Stimulated activated CD8-positive, alpha-beta memory T cell treated with anti-CD3 and anti-CD28 coated beads, Interleukin-2, amount 100 ng/mL, for 48 hours (primary cell): Measurements from ENCODE around the gene ETFA.

Experiments
- DNase-seq, 2 donors: peaks; one replicate each; pipeline ENCODE4 v3.0.0-alpha.2; 2020; ENCODE audit warnings: low read depth in 2 of 2

ETFA gene

GRCh38 chr15:76173317-76173834 lies 137.9 kb downstream of the ETFA start:
- no peak for DNase-seq

GRCh38 chr15:76172782-76173181 lies 138.5 kb downstream of the ETFA start:
- DNase-seq, result no peak

GRCh38 chr15:76169911-76170800 lies 141.1 kb downstream of the ETFA start:
- DNase-seq, result no peak

DNA sequence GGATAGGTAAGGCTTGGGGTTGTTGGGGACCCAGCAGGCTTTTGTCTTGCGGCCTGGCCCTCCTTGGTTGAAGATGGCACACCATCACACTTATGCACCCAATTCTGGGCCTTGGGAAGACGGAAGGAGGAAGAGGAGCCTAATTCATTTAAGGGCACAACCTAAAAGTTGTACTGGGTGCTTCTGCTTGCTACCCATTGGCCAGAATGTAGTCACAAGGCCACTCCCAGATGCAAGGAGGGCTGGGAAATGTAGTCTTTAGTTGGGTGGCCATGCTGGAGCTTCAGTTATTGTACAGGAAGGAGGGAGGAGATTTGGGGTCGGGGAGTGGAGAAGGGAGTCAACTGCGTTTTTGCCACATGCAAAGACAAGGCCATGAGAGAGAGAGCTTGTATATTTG lies 142.3 kb downstream of the ETFA start:
- no peak for DNase-seq

DNA sequence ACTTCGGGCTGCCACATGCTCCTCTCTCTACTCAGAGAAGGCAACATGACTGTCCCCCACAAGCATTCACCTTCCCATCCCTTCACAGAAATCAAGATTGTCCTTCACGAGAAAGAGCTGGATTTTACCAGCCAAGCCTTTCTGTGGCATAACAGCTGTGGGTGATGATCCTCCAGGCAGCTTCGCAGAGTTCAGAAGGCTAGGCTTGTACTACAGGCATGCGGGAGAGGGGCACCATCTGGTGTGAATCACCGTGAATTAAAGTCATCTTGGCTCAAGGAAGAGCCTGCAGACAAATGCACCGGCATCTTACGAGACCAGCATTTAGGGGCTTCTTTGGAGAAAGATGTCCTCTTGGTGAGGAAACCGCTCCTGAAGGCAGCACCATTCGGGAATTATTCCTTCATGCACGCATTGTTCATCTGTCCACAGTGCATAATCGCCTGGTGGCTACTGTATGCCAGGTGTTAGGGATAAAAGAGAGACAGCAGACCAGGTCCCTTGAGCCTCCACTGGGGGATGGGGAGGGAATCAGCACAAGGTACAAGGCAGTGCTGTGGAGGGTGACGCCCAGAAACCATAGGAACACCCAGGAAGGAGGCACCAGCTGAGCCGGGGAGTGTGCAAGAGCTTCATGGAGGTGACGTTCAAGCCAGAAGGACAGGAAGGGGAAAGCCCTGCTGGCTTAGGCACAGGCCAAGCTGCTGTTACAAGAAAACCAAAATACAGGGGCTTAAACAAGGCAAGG lies 142.9 kb downstream of the ETFA start:
- DNase-seq, result no peak

- DNase-seq, result no peak
Observed at GRCh38 chr15:76165951-76166350, 145.3 kb downstream of the ETFA start.
